BJ (cell line): Measurements from ENCODE around the gene MYDGF. TPM values are rescaled to one million over a fixed set of nuclear protein-coding genes. Genes with fewer than 3 reads are reported as not detected.

Experiments used
- CTCF ChIA-PET: fragments of 350-600 bp; formaldehyde crosslinking; extraction: SDS; loops from one replicate; lab custom pipeline; 2021; ENCODE audit warnings: antibody characterized with exemption, inconsistent platforms; lab: Yijun Ruan, JAX
- POLR2A ChIA-PET: fragments of 300-600 bp; sonication (Branson Sonifier 250); formaldehyde crosslinking; extraction: SDS; loops from one replicate; lab custom pipeline; 2021; ENCODE audit warnings: antibody characterized with exemption; lab: Charles Lee
- DNase-seq: peaks from one replicate; pipeline ENCODE4 v3.0.0-alpha.2; 2011; ENCODE audit warnings: low read depth
- H3K27me3 ChIP-seq: 2 replicates; pipeline ENCODE4 v1.6.0; 2011; ENCODE audit warnings: low read length; ENCODE audit not compliant: control insufficient read depth, insufficient read depth
- H3K36me3 ChIP-seq: 2 replicates; pipeline ENCODE4 v1.5.1; 2011; ENCODE audit warnings: low read length; ENCODE audit not compliant: control insufficient read depth, insufficient read depth
- H3K4me3 ChIP-seq: 2 replicates; pipeline ENCODE4 v1.5.1; 2011; ENCODE audit warnings: low read depth, mild to moderate bottlenecking, control low read depth, low read length
- CTCF ChIP-seq: IDR thresholded peaks from 2 replicates; pipeline ENCODE4 v1.5.1; 2011; ENCODE audit warnings: low read depth, mild to moderate bottlenecking, control low read depth, inconsistent platforms, low read length, moderate library complexity; ENCODE audit not compliant: insufficient read depth
- polyA plus RNA-seq: library from polyadenylated mRNA; depleted of rRNA; stranded (reverse); fragments of >200 nt; gene quantifications from 2 replicates; pipeline ENCODE4 v1.2.3, GENCODE V29; 2011

Gene MYDGF
- polyA plus RNA-seq, 1 experiment, result 222 TPM

- peaks cover 20% of the 10 kb centered on the region for H3K36me3 ChIP-seq
- no peak overlapping the region for H3K4me3 ChIP-seq
- POLR2A ChIA-PET, result no interaction called here
- no peak for DNase-seq
- CTCF ChIA-PET, result interaction anchor here (1.0 kb wide), 1 partner anchor 20 kb away, joined by 4 read pairs; no protein-coding TSS in a partner anchor
- H3K27me3 ChIP-seq, result no peaks in the 10 kb centered on the region
- no peak for TF ChIP-seq CTCF
Observed at GRCh38 chr19:4656102-4656501, 14.0 kb downstream of the MYDGF start.

- no peak for DNase-seq
- Histone ChIP-seq H3K36me3 (peaks cover 13% of the 10 kb centered on the region), H3K27me3 (no peaks in the 10 kb centered on the region), H3K4me3 (no peak overlapping the region)
- CTCF ChIA-PET, result interaction anchor here (0.6 to 1.4 kb wide), 4 partner anchors 9 to 129 kb away, joined by 3 to 4 read pairs (median 3); no protein-coding TSS in a partner anchor
- POLR2A ChIA-PET, result no interaction called here
- TF ChIP-seq CTCF, result no peak
Observed at GRCh38 chr19:4654437-4655361, 15.4 kb downstream of the MYDGF start.

DNA sequence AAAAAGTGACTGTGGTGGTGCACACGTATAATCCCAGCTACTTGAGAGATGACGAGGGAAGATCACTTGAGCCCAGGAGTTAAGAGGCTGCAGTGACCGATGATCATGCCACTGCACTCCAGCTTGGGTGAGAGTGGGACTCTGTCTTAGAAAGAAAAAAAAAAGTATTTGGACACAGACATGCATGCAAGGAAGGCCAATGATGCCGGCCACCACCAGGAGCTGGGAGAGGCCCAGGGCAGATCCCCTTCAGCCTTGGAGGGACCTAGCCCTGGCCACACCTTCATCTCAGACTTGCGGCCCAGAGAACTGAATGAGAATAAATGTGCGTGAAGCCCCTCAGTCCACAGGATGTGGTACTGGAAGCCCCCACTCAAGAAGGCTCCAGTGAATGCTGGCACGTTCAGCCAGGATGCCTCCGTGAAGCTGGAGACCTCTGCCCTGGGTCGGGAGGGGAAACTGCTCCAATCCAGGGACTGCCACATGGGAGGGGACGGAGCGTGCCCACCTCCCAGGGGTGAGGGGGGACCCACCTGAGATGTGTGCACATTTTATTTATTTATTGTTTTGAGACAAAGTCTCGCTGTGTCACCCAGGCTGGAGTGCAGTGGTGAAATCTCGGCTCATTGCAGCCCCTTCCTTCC, 16.2 kb downstream of the MYDGF start:
- no peak for DNase-seq
- POLR2A ChIA-PET, result no interaction called here
- no peak for TF ChIP-seq CTCF
- no peak overlapping the region for H3K4me3 ChIP-seq
- no peaks in the 10 kb centered on the region for H3K27me3 ChIP-seq
- H3K36me3 ChIP-seq, result peaks cover 14% of the 10 kb centered on the region
- CTCF ChIA-PET, result interaction anchor here (0.6 to 1.4 kb wide), 3 partner anchors 9 to 129 kb away, joined by 3 read pairs; no protein-coding TSS in a partner anchor

GRCh38 chr19:4652075-4652474, 18.1 kb downstream of the MYDGF start:
- peaks cover 10% of the 10 kb centered on the region for H3K36me3 ChIP-seq
- no peak overlapping the region for H3K4me3 ChIP-seq
- POLR2A ChIA-PET, result no interaction called here
- CTCF ChIA-PET, result no interaction called here
- no peak for TF ChIP-seq CTCF
- H3K27me3 ChIP-seq, result no peaks in the 10 kb centered on the region
- no peak for DNase-seq

DNA sequence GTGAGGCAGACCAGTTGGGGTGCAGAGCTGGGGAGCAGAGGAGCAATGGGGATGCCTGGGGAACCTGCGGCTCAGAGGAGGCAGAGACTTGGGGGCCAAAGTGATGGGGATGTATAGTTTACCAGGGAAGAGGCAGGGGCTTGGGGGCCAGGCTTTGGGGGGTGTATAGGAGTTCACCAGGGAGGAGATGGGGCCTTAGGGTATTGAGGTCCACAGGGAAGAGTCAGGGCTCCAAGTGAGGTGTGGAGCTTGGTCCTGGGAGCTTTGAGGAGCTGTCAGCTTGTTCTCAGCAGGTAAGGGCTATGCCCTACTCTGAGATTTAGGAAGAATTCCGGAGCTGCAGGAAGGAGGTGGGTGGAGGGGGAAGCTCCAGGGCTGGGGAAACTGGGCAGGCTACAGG, 20.0 kb downstream of the MYDGF start:
- Histone ChIP-seq H3K36me3 (peaks cover 4% of the 10 kb centered on the region), H3K27me3 (no peaks in the 10 kb centered on the region), H3K4me3 (no peak overlapping the region)
- ChIA-PET POLR2A (no interaction called here), CTCF (no interaction called here)
- DNase-seq, result no peak
- TF ChIP-seq CTCF, result no peak
